ENCODE measurements around the gene TOM1L2. TPM values are rescaled to one million over a fixed set of nuclear protein-coding genes. Genes with fewer than 3 reads are reported as not detected.

The TOM1L2 gene
- total and polyA plus RNA-seq, 2 of the 4 experiments (the other 2 are of a cell fraction): 34.4 to 51.7 TPM

GRCh38 chr17:17937201-17937853 is 34.9 kb downstream of the TOM1L2 start:
- peaks cover 25% of the 10 kb centered on the region; the same call in 1 of the 2 replicates for H4K20me1 ChIP-seq (ENCODE audit: insufficient read depth, low read length)
- CTCF ChIA-PET: interaction anchor here (2.0 kb wide), 1 partner anchor 9 kb away, joined by 4 read pairs; no protein-coding TSS in a partner anchor
- dilution Hi-C loops (cut with HindIII; ENCODE audit: low sequenced_read_pairs, unreplicated experiment): no loop called here

More at GRCh38 chr17:17937201-17937853, 34.9 kb downstream of the TOM1L2 start:
- H4K91ac ChIP-seq (ENCODE audit: insufficient read depth, low read depth, low read length): peak overlapping the region; percentile 51
- H3K9me3 ChIP-seq (ENCODE audit: control insufficient read depth, insufficient read depth, low read length): no peaks in the 10 kb centered on the region
- peak overlapping the region; percentile 27 for H2BK5ac ChIP-seq (ENCODE audit: low read depth, low read length, poor library complexity, severe bottlenecking)
- peaks cover 39 to 86% of the 10 kb centered on the region in 2 experiments for H3K79me1 ChIP-seq (ENCODE audit: low read depth in 1 of 2, low read length in 2 of 2)
- peak overlapping the region; percentile 77 for H2BK120ac ChIP-seq (ENCODE audit: low read depth, low read length)
- WGBS, 2 experiments (ENCODE audit: extremely low coverage in 2 of 2, insufficient read length in 1 of 2): no CpG with 5 or more reads among the region's 4 CpGs
- H3K4me2 ChIP-seq (ENCODE audit: low read depth, low read length): no peak overlapping the region
- BruUV-seq (replicated peaks): no TSS peak
- H4K8ac ChIP-seq (ENCODE audit: low read depth in 2 of 2, low read length in 2 of 2): peak overlapping the region in 1 of 2 experiments; percentile 15; a peak in 1 of 4 replicates
- H3K9me1 ChIP-seq (ENCODE audit: insufficient read depth, low read length): peaks cover 54% of the 10 kb centered on the region
- no peak for ATAC-seq (ENCODE audit: low read depth)
- POLR2A ChIA-PET (ENCODE audit: unreplicated experiment): no interaction called here
- no peak overlapping the region for H3K4me3 ChIP-seq (ENCODE audit: insufficient read depth, low read depth, low read length)
- H3K4me1 ChIP-seq (ENCODE audit: control insufficient read depth, insufficient read depth, low read length): peaks cover 40% of the 10 kb centered on the region
- DNase-seq: peak; percentile 57
- H2AK5ac ChIP-seq (ENCODE audit: low read depth, low read length): peak overlapping the region; percentile 81; the same call in 1 of the 2 replicates
- peak overlapping the region; percentile 22 for H2AK9ac ChIP-seq (replicated peaks; ENCODE audit: low read depth, low read length, poor library complexity)
- H3K27ac ChIP-seq (ENCODE audit: insufficient read depth, low read length): no peak overlapping the region
- peak overlapping the region; percentile 48; the same call in 1 of the 2 replicates for H3K23ac ChIP-seq (ENCODE audit: low read depth, low read length)
- in situ Hi-C loops (cut with MboI; ENCODE audit: low sequenced_read_pairs): no loop called here
- no peak overlapping the region for H3K56ac ChIP-seq (ENCODE audit: extremely low read depth, insufficient read depth, low read length)
- no peaks in the 10 kb centered on the region for H3K27me3 ChIP-seq (ENCODE audit: control insufficient read depth, insufficient read depth, low read length)
- H2BK20ac ChIP-seq (ENCODE audit: low read depth, low read length): peak overlapping the region; percentile 76
- H3K14ac ChIP-seq (replicated peaks; ENCODE audit: low read depth, low read length): peak overlapping the region; percentile 77
- H2AFZ ChIP-seq (replicated peaks; ENCODE audit: low read length, poor library complexity): no peak overlapping the region
- no peaks in the 10 kb centered on the region for H3K36me3 ChIP-seq (ENCODE audit: control insufficient read depth, insufficient read depth, low read length)
- intact Hi-C loops (cut with micrococcal nuclease): no loop called here
- peak overlapping the region; percentile 42; the same call in 1 of the 3 replicates for H2BK15ac ChIP-seq (ENCODE audit: low read depth, low read length)
- peak; percentile 76 for TF ChIP-seq USF2 (IDR thresholded peaks at IDR 0.05; ENCODE audit: low read depth, low read length)
- TF ChIP-seq, protein P1, sequence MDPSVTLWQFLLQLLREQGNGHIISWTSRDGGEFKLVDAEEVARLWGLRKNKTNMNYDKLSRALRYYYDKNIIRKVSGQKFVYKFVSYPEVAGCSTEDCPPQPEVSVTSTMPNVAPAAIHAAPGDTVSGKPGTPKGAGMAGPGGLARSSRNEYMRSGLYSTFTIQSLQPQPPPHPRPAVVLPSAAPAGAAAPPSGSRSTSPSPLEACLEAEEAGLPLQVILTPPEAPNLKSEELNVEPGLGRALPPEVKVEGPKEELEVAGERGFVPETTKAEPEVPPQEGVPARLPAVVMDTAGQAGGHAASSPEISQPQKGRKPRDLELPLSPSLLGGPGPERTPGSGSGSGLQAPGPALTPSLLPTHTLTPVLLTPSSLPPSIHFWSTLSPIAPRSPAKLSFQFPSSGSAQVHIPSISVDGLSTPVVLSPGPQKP (IDR thresholded peaks at IDR 0.05; ENCODE audit: borderline replicate concordance, low read depth, low read length): no peak
- 0 out of 2 replicates have a peak overlapping the region, but pooled peaks have one; percentile 0 for H4K5ac ChIP-seq (ENCODE audit: low read depth, low read length)
- no peak overlapping the region for H3K9ac ChIP-seq (ENCODE audit: low read depth, low read length)
- H3K18ac ChIP-seq (ENCODE audit: low read depth, low read length): no peak overlapping the region
- peak overlapping the region; percentile 42 for H3K4ac ChIP-seq (ENCODE audit: low read depth, low read length)

Measured in IMR-90 (cell line).